NCI-H1436 (cell line): Measurements from ENCODE around the gene CD47.

ENCODE experiments used
- DNase-seq: peaks from one replicate; lab custom pipeline; 2025; lab: John Stamatoyannopoulos, UW

Gene CD47

DNA sequence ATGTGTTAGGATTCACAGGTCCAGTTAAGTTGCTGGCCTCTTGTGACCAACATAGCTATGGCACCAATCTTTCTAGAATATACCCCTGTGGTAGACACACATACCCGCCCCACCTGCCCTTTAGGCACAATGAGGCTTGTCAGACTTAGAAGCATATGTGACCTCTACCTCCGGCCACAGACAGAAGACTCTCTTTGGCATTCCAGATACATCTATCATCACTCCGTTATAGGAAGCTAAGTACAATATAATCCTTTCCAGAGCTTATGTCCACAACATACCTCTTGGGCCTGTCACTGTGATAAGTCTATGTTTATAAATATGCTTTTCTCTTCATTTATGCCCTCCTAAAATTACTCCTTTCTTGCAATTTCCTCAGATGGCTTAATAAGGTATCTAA is 39.8 kb downstream of the CD47 start:
- no peak for DNase-seq

DNA sequence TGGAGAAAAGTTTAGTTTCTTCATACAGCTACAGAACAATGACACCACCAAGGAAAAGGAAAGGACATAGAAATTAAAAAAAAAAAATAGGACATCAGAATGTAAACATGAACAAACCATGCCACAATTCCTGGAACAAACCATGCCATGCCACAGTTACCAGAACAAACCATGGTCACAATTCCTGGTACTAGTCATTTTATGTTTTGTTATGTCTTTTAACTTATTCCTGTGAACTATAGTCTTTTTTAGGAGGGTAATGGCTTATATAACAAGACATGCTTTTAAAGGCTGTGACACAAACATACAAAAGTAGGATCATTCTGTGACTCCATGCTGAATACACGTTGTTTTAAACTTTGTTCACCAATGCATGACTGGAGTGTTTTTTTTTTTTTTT is 42.8 kb downstream of the CD47 start:
- DNase-seq = no peak

DNA sequence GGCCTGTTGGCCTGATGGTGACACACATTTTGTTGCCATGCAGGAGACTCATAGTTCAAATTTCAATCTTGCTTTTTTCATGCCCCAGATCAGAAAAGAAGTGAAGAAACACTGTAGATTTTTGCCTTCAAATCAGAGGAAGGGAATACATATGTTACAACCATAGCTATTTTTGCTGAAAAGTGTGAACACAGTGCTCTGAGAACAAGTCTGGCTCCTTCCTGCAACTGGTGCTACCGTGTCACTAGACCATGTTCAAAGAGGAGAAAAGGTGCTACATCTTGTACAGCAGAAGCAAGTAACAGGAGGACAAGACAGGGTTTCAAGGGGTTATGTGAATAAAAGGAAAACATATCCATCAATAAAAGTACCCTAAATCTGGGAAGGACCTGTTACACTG is 44.6 kb downstream of the CD47 start:
- no peak for DNase-seq

DNA sequence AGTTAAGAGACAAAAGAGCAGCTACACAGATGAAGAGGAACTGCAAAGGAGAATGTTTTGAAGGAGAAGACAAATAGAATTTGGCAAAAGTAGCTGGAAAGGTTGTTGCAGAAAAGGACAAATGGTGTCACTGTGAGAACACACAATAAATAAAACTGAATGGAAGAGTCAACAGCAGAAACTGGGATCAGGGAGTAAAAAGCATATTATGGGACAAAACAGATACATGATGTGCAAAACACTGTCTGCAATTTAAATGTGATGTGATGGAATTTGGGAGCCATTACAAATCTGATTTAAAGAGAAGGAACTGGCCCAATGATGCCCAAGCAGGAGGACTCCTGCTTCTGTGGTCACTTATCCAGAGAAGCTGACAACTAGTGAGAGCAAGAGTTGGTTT is 46.1 kb downstream of the CD47 start:
- no peak for DNase-seq

DNA sequence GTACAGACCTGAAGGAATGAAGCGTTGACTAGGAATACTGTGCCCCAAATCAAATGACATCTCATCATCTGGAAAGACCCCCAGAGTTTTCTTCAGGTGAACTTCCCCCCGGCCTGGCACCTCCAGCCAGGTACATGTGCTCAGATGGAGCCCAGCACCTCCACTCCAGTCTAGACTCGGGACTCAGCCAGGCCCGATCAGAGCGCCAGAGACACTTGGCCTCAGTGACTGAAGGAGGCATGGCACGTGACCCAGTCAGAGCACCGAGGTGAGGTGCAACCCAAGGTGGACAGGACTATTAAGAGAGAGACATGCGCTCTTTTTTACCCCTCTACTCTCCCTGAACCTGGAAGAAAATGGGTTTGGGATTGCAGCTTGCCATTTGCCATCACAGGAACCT is 48.5 kb downstream of the CD47 start:
- DNase-seq = no peak

DNA sequence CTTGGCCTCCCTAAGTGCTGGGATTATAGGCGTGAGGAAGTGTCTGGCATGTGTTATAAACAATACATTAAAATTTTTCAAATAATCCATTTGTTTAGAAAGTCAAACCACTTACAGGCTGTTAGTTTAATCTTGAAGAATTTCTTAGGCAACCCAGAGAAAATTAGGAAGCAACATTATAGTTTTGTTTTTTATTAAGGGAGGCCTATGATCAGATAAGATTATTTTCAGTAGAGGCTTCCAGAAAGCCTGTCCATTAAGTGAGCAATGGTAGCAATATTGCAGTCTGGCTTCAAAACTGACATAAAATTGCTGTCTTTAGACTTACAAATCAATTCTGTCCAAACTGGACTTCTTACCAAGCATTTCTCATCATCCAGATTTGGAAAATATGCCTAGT is 49.6 kb downstream of the CD47 start:
- DNase-seq = no peak

DNA sequence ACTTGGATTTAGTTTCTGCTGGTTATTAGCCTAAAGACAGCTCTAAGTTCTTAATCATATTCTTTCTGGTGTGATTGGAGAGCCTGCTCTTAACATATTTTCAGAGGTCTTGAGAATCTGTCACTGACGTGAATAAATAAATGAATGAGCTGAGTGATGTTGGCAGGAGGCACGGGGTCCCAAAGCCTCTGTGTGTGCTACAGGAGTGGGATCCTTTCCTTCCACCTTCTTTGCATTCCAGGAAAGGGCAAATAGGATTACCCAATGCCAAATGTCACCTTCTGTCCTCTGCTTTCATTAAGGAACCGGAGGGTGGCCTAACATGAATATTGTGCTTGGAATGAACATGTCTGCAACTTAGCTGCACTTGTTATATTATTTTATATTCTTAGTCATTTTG is 53.1 kb downstream of the CD47 start:
- DNase-seq = no peak

DNA sequence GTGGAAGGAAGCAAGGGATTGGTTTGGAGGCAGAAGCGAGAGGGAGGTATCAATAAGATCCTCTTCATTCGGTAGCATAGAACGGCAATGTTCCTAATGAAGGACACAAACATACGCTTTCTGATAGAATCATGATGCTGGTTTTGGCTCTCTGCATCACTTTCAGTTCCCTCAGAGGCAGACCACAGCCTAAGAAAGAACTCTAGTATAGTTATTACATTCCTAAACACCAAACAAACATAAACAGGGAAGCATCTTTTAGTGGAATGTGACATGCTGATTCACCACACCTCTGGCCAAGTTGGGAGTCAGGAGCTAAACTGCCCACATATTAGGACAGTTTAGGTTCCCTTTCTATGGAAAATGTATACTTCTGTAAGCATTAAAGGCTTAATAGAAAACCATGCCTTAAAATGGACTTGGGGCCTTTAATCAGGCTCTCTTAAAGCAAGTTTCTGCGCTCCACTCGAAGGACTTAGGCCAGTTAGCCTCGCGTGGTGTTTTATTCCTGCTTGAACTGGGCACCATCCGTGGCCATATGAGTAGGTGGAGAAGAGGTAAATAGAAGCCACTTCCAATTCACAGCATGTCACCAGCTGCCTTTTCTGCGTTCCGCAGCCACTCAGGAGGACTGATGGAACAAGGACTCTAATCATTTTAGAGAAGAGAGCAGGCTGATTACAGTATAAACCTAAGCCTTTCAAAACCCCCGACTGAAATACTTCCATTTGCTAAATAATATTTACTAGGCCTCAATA is 53.7 kb downstream of the CD47 start:
- DNase-seq = no peak

DNA sequence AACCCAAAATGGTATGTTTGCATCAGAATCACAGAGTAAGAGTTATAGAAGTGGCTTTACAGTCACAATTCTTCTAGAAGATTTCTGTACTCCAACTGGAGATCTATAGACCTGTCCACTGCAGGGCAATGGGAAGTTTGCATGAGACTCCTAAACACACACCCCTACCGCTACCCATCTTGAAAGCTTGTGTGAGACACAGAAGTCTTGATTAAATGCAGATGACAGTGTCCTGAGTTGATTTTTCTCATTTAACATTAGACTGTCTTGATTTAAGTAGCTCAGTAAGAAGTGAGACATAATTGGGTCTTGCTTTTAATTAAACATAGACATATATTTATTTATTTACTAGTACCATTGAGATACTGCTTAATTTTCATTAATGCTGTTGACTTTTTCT is 54.4 kb downstream of the CD47 start:
- DNase-seq = no peak

DNA sequence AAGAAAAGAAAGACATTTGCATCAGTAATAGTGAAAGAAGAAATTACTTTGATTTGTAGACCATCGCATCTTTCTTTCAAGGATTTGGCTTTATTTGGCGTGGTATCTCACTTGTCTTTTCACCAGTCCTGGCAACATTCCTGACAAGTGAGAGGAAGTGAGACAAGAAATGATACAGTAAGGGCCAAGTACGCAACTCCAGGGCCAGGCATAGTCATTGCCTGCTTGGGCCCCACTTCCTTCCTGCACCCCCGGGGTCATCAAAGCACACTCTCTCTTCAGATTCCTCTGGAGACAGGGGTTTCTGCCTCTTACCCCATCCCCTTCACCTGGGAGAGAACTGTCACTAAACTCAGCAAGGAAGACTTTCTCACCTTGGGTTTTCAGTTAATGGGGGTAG is 55.1 kb downstream of the CD47 start:
- no peak for DNase-seq

DNA sequence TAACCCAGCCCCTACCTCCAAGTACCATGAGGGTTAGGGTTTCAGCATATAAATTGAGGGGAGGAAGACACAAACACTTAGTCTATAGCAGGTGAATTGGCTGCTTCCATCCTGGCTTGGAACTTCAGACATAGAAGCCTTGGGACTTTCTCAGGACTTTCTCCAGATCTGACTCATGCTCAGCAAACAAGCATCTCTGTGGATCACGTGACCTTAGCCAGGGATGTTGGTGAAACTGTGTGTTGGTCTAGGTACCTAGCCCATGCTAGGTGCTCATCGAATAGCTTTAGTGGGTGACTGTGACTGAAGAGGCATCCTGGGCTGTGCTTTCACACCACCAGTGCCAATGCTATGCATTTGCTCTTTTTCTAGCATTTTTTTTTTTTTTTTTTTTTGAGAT is 58.9 kb downstream of the CD47 start:
- no peak for DNase-seq

DNA sequence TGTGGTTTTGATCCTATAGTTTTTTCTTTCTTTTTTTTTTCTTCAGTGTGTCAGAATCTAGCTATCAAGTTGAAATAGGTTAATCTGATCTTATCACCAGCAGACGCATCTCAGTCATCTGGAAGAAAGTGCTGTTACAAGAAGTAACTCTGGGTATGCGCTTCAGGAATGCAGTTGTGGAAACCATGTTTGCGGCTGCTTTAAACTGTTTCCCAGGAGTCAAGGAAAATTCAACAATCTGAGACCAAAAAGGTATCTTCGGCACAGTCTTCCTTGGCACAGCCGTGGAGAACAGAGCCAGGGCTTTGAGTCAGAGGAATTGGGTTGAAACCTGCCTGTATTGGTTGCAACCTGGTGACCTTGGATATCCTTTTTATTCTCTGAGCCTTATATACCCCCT is 59.9 kb downstream of the CD47 start:
- DNase-seq = no peak

DNA sequence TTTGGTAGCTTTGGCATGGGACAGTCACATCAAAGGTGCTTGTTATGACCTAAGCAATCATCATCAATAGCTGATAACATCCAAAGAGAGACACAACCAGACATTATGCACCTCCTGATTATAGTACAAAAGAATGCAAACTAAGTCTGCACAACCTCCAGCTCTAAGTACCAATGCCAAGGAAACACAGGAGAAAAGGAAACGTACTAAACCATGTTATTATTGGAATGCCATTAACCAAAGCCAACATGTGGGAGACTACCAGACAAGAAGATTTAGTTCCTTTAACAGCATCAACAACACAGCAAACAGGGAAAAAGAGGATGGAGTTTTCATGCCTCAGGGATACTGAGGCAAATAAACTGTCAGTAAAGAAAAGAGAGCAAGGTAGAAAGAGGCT is 61.4 kb downstream of the CD47 start:
- DNase-seq = no peak

DNA sequence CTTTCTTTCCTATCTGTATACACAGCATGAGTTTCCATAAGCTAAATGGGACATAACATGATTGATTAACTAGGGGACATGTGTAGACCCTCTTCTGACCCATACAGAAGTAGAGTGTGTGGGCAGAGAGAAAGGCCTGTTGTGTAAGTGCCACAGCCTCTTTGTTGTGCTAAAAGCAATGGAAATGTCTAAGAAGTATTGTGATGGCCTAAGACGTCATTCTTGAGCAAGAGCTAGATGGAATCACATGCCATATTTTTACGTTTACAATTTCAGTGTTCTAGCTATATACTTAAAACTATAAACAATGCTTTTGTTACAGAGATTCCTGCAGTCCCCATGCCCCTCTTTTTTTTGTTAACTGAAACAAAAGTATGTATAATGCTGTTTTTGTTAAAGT is 61.9 kb downstream of the CD47 start:
- no peak for DNase-seq

DNA sequence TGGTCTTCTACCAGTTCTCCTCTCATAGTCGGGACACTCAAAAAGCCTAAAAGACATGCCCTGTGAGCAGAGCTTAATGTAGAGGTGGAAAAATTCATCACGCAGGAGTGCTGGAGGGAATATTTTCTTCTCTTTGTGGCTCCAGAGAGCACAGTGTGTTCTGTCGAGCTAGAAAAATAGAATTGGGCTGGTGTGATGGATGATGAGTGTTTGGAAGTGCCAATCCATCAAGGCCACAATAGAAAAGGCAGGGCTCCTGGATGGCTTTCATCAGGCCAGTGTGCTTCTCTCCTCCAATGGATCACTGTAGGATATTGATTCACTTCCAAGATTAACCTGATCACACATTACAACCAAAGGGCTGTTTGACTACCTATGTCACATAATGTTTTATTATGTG is 65.7 kb downstream of the CD47 start:
- DNase-seq = no peak

DNA sequence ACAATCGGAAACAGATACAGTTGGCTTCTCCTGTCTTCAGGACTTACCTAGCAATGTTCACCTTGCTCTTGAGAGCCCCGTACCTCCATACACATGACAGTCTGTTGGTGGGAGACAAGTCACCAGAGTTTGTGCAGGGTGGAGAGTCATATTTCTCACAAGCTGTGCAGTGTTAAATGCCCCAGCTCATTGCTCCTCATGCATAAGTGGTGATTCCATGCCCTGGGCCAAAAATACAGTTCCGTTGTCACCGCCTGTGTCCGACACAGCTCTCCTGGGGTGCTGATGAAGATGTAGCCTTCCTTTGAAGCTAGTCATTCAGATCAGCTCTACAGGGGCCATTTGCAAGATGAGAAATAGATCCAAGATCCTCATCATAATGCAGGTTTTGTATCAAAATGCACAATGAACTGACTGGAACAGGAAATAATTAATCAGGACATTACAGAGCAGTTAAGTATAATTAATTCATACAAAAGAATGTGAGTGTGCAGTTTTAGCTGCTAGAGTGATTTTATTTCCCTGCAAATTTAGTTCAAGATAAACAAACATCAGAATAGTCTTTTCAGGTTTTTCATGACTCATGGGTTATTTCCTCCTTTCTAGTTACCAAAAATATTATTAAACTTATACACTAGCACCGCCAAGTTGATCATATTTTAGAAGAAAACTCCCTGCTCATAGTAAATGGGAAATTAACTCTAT is 66.5 kb downstream of the CD47 start:
- no peak for DNase-seq

DNA sequence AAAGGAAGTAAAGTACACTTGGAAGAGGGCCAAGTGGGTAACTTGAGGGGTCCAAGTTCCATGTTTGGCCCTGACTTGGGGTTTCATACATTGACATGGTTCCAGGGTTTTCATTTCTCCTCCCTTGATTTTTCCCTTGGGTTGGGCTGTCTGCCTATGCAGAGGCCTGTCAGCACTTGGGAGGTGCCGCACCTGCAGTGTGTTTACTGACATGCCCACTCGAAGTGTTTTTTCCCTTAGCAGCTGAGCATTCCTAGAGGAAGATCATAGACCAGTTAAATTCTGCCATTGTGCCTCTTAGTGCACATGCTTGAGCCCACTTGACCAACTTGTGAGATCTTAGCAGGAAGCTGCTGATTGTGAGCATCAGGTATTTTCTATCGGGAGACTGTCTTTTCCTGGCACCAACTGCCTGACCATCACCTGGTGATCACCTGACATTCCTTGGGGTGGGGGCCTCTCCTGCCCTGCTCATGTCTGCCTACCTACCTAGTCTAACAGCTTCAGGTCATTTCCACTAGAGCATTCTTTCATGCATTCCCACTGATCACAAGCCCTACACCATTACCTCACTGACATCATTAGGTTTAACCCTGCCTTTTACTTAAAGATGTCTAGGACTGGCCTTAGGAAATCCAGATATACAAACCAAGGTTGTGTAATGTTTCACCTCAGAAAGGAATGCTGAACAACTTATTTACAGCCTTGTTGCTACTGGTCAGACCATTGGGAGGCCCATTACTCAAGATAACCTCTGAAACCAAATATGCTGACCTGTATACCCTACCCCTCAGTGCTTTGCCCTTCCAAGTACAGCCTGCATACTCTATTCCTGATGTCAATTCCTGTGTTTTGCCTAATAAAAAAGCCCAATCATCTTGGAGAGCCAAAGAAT is 68.3 kb downstream of the CD47 start:
- no peak for DNase-seq

DNA sequence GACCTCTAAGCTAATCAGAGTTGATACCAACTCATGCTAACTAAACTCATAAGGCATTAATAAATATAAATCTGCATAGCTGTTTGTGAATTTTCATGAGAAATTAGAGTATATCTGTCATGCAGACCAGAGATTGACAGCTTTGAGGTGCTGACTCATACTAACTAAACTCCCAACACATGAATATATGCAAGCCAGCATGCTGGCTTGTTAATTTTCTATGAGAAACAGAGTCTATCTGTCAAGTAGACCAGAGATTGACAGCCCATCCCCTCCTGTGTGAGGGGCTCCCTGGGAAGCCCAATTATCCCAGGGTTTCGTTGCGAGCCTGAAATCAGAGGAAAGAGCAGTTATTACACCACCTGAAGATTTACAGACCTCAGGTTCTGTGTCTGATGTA is 69.3 kb downstream of the CD47 start:
- DNase-seq = no peak

DNA sequence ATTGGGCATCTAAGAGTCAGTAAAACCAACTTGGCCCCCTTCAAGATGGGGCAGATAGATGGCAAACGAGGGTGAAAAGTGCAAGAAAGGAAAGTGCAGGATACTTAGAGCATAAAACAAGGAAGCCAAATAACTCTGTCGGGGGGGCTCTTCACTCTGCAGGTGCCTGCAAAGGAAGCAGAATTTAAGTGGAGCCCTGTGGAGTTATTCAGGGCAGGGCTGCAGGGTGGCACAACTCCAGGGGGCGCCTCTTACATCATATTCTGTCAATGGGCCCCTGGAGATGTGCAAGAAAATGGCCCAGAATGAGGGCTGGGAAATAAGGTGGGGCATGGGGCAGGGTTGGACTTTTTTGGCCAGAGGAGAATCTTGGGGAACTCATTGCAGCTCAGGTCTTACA is 69.7 kb downstream of the CD47 start:
- no peak for DNase-seq

DNA sequence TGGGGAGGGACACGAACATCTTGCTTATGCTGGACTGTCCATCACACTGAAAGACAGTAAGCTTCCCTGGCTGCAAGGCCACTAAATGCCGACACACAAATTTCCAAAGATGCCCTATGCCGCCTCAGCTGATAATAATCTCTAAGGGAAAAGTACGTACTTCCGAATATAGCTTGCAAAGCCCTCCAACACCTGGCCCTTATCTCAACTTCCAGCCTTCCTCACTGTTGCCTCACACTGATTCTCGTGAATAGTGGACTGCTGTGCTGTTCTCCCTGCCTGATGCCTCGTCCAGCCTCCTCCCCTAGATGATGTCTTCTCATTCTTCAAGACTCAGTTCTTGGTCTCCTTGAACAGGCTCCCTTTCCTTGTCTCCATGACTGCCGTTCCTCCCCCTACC is 72.3 kb downstream of the CD47 start:
- no peak for DNase-seq

DNA sequence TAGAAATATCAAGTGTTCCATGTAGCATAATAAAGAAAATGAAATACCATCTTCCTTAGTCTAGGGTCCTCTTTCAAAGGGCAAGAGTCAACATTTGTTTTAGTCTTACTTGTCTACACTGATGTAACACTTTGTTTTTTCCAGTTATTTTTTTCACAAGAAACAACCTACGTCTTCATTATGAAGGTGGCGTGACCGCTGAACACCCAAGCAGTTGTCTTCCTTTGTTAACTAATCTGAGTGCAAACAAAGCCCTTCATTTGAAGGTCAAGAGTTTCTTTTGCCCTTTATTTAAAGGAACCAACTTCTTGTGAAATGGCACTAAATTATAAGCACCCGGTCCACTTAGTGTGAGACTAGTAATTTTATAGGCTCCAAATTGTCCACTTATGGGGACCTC is 73.2 kb downstream of the CD47 start:
- DNase-seq = no peak

DNA sequence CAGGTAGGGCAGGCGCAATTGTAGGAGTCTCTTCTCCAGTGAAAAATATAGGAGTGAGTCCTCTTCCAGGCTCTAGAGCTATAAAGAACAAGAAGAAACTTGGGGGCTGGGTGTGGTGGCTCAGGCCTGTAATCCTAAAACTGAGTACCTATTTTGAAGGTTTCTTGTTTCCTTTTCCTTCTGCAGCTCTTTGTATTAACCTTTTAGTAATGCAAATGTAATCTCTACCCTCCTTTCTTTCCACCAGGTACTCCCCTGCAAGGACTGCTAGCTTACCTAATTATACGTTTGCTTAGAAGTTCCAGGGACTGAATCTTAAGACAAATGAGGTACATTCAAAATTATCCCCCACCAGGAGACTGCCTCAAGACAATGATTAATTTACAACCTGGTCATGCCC is 75.9 kb downstream of the CD47 start:
- DNase-seq = no peak
